GM21381 (cell line): ENCODE data around the gene APOBEC3B.
A peak's percentile ranks its signal among the peaks of the same experiment; 100 is the strongest.
"Not testable (repeated sequence)": the region's sequence is repeated elsewhere in the genome, so short reads cannot be mapped to it uniquely, and the experiment has no call there.

ENCODE experiments used
- ATAC-seq: cut with Tn5 transposase; IDR thresholded peaks from one replicate; pipeline ENCODE4 v1.9.1; 2021; ENCODE audit warnings: mild to moderate bottlenecking, moderate library complexity; ENCODE audit not compliant: unreplicated experiment

APOBEC3B gene

DNA sequence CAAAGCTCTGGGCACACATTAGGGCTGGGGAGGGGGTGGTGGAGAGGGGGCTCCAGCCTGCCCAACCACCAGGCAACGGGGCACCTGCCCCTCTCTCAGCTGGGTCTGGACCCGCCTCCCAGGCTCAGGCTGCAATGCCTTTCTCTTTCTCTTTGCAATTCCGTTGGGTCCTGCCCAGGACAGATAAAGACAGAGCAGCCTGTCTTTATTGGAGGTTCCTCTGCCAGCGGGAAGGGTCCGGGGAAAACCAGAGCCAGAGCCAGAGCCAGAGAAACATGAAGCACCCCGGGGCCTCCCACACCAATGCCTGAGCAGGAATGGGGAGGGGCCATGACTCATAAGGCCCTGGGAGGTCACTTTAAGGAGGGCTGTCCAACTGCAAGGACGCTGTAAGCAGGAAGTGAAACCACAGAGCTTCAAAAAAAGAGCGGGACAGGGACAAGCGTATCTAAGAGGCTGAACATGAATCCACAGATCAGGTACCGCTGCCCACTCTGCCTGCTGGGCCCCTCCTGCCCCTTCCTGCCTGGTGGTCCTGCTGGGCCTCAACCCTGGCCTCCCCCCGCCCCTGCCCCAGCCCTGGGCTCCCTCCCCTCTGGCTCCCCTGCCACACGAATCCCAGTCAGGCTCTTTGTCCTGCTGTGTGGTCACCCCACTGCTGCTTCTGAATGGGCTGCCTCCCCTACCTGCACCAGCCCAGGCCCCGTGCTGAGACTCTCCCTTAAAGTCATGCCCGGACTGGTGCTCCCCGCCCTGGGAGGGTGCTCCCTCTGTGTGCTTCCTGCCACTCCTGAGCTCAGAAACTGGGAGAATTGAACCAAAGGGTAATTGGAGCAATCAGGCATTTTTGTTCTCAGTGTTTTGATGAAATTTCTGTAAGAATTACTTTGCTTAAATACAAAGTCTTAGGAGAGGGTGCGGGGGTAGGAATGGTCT, at the start of gene APOBEC3B:
Gene APOBEC3B, plus strand, starts transcription at position 356 of the 936 bp plus-strand sequence. Its CDS starts 107 bp downstream, at position 463.
- ATAC-seq = peak; percentile 57

DNA sequence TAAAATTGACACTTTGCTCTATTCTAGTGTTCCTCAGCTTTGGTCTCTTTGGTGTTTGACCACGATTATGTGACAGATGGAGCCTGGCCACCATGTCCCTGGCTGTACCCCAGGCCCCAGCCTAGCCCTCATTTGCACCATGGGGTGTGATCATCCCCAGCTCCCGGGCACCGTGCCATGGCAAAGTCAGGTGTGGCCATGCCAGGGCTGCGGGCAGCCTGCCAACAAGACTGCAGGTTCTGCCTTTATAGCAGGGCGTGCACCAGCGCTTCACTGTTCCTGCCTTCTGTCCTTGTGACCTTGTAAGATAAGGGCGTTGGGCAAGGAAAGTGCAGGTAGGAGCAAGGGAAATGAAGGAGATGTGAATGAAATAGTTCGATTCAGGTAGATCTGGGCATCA, 47.1 kb upstream of the APOBEC3B start:
- no peak for ATAC-seq

DNA sequence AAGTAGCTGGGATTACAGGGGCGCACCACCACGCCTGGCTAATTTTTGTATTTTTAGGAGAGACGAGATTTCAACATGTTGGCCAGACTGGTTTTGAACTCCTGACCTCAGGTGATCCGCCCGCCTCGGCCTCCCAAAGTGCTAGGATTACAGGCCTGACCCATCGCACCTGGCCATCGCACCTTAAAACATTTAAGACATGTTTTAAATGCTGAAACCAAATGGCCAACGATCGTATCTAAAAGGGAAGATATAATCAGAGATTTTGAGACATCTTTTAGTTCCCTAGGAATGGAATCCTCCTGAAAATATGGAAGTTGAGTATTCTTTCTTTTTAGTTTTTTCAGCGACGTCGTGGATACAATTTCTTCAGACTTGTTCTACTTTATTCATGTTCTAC, 46.5 kb upstream of the APOBEC3B start:
- no peak for ATAC-seq

DNA sequence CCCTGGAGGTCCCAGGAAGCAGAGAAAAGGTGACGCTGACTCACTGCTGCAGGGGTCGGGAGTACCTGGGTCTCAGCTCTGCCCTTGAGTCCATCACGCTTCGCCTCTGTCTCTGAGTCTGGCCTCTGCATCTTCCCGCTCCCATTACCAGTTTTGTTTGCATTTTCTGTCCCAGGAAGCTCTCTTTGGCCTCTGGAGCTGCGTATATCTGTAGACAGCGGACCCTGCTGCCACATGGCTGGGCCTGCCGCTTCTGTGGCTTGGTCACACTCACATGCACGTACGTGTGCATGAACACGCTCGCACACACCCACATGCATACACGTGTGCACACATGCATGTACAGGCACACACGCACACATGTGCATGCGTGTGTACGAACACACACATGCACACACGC, 45.6 kb upstream of the APOBEC3B start:
- ATAC-seq = no peak

DNA sequence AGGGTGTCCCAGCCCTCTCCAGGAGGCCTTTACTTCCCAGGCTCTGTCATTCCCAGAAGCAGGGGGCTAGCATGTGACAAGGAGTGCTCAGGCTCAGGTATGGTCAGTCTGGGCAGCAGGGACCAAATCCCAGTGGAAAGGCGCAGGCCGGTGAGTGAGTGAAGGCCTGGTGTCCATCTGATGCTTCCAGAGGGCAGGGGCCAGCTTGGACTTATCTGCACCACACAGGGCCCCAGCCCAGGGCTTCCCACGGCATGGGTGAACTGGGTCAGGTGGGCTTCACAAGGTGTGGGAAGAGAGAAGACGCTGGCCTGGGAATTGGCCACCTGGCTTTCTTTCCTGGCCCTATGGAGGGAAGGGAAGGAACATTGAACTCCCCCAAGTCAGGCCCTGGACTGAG, 45.1 kb upstream of the APOBEC3B start:
- no peak for ATAC-seq

DNA sequence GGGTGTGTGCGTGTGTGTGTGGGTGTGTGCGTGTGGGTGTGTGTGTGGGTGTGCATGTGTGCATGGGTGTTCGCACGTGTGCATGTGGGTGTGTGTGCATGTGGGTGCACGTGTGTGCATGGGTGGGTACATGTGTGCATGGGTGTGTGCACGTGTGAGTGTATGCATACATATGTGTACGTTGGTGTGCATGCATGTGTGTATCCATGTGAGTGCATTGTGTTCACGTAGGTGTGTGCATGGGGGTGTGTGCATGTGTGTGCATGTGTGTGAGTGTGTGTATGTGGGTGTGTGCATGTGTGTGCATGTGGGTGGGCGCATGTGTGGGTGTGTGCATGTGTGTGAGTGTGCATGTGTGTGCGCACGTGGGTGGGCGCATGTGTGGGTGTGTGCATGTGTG, 44.6 kb upstream of the APOBEC3B start:
- ATAC-seq = no peak

DNA sequence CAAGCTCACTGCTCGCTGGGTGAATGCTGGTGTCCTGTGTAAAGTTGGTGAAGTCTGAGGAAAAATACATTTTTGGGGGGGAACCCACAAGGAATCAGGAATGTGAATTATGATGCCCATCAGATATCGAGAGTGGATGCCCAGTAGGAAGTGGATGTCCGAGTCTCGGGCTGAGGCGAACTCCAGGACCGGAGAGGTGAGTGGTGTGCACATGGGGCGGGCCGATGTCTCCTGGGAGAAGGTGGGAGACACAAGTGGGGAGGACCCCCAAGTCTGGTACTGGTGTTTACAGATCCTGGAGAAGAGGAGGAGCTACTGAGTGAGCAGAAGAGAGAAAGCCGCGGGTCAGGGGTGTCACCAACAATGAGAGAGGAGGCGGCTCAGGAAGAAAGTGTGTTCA, 43.9 kb upstream of the APOBEC3B start:
- ATAC-seq = no peak

DNA sequence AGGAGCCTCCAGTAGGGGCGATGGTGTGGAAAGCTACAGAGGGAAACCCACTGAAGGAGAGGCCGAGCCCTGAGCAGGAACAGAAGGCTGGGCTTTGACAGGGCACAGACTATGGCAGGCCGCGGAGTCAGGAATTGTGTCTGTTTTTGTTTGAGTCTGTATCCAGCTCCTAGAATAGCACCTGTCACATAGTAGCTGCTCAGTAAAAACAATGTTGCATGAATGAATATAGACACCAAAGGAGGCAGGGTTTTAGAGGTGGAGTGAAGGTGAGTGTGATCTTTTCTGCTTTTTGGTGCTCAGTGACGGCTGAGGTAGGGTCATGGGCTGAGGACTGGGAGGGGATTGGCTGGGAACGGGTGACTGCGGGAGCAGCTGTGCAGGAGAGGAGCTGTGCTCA, 43.2 kb upstream of the APOBEC3B start:
- no peak for ATAC-seq

DNA sequence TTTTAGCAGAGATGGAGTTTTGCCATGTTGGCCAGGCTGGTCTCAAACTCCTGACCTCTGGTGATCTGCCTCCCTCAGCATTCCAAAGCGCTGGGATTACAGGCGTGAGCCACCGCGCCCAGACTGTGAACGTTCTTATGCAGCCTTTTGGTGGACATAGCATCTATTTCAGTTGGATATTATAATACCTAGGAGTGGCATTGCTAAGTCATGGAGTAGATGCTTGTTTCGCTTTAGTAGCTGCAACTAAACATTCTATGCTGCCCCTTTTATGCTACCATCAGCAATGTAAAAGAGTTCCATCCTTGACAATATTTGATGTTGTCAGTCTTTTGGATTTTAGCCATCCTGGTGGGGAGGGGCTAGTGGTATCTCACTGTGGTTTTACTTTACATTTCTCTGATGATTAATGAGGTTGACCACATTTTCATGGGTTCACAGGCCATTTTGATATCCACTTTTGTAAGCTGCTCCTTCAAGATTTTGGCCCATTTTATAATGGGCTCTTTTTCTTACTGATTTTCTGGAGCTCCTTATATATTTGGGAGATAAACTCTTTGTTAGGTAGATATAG, 41.2 kb upstream of the APOBEC3B start:
- peak; percentile 32 for ATAC-seq

DNA sequence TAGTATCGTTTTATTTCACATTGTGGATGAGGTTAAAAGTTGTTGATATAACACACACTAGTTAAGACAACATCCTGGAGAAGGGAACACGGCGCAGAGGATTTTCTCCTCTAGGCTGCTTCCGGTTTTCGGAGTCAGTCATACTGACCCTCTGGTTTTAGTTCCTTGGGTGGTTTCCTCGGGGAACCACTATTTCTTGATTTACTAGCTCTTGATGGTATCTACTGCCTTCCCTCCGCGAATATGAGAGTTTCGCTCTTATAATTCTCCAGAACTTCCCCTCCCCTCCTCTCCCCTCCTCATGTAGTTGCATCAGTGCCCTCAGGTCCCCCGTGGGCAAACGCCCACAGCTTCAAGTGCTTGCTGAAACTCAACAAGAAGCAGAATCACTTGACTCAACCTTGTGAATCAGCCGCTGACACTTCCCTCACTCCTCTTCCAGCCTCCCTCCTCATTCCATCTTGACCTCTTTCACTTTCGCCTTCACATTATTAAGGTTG, 40.6 kb upstream of the APOBEC3B start:
- ATAC-seq = peak; percentile 62

DNA sequence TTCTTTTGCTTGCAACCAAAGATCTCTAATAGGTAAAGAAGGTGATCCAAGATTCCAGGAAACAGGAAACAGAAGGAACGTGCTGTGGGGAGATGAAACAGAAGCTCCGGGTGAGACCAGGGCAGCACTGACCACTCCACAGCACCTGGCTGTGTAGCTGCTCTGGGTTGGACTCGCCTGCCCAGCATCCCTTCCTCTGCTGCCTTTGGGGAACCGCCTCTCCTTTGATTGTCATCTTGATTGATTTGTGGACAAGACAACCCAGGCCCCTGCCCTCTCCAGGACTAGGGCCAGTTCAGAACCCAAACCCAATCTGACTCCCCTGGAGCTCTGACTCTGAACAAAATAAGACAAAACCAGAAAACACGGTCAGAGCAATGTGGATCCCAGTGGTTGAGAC, 39.4 kb upstream of the APOBEC3B start:
- ATAC-seq = no peak

DNA sequence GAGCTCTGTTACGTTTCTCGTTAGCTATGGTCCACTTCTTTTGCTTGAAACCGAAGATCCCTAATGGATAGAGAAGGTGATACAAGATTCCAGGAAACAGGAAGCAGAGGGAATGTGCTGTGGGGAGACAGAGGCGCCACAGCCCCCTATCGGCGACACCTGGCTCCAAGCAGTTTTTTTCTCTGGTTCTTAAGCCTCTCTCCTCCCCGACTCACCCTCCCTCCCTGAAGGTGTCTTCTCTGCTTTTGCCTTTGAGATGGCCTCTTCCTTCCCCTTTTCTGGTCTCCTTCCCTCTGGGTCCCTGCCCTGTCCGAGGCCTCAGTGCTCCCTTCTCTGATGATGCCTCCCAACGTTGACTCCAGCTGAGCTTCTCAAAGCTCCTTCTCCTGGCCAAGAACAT, 38.9 kb upstream of the APOBEC3B start:
- ATAC-seq = no peak

DNA sequence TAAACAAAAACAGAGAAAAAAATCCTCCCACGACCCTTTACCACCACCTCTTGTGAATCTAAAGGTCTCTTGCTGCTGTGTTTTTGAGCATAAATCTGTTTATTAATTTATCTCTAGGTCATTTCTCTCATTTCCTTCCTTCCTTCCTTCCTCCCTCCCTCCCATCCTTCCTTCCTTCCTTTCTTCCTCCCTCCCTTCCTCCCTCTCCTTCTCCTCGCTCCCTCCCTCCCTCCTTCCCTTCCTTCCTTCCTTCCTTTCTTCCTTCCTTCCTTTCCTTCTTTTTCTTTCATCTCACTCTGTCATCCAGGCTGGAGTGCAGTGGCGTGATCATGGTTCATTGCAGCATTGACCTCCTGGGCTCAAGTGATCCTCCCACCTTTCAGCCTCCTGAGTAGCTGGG, 38.3 kb upstream of the APOBEC3B start:
- no peak for ATAC-seq

DNA sequence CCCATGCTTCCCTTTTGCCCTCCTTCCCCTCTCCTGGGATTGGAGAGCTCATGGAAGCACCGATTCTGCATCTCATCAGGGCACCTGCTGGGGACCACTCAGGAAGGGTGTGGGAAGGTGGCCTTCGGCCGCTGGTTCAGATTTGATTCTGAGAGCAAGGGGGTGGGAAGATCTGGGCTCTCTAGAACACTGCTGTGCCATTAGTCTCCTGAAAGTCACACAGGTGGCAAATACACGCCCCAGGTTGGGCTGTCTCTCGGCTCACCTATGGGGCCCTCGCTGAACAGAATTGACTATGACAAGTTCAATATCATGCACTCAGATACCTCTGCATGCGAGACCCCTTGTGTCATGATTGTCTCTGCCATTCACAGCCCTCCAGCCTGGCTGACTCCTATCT, 37.5 kb upstream of the APOBEC3B start:
- ATAC-seq = no peak

DNA sequence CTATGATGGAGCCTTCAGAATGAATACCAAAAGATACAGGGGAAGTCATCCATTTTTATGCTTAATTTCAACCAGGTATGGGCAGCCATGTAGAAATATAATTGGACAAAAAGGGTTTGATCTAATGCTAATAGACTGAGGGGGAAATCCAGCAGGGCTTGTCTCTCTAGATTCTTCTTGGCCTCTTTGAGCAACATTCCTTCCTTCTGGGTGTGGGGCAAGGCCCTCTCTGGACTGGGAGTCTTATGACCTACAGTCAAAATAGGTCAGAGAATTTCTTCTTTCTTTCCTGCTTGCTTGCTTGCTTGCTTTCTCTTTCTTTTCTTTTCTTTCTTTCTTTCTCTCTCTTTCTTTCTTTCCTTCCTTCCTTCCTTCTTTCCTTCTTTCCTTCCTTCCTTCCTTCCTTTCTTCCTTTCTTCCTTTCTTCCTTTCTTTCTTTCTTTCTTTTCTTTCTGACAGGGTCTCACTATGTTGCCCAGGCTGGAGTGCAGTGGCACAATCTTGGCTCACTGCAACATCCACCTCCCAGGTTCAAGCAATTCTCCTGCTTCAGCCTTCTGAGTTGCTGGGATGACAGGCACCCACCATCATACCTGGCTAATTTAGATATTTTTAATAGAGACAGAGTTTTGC, 36.3 kb upstream of the APOBEC3B start:
- ATAC-seq = not testable (repeated sequence)

DNA sequence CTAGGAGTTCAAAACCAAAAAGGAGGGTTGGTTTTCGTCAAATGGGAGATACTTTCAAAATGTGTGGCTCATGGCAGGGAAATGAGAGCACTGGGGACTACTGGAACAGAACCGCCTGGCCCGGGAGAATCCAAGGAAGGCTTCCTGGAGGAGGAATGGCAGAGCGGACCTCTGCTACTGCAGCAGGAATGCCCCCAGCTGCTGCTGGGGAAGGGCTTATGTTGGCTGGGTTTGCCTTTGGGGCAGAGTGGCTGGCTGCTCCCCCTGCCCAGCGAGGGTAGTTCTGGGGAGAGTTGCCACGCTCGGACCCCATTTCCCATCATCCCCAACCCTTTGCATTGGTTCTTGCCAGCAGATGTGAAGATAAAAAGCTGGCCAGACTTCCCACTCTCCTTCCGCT, 35.4 kb upstream of the APOBEC3B start:
- no peak for ATAC-seq

DNA sequence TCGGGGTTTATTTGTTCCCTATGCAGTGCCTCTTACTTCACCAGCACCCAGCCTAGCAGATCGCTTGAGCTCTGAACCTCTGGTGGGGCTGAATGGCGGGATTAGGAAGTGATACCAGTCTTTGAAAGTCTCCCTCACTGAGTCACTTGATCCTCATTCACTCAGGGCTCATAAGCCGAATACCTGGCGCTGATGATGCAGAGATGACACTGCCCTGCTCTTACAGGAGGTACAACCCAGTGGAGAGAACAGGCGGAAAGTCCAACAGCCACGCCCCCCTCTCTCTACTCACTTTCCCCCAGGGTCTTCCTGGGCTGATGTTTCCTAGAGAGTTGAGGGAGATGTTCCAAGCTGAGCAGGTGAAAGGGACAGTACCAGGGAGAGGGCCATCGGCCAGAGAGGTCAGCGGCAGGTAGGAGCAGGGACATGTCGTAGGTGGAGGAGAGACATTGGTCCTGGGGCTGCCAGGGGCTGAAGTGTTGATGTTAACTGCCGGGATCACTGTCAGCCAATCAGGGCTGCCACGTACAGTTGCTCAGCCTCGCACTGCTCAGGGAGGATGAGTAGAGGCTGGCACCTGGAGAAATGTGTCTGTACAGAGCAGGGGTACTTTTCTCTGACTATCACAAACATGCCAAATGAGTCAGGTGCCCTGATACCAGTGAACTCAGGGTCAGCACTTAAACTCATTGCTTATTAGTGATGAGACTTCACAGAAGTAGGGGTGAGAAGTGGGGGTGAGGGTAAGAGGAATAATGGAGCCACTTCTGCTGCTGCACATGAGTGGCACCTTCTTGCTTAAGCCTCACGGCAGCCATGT, 34.6 kb upstream of the APOBEC3B start:
- no peak for ATAC-seq

DNA sequence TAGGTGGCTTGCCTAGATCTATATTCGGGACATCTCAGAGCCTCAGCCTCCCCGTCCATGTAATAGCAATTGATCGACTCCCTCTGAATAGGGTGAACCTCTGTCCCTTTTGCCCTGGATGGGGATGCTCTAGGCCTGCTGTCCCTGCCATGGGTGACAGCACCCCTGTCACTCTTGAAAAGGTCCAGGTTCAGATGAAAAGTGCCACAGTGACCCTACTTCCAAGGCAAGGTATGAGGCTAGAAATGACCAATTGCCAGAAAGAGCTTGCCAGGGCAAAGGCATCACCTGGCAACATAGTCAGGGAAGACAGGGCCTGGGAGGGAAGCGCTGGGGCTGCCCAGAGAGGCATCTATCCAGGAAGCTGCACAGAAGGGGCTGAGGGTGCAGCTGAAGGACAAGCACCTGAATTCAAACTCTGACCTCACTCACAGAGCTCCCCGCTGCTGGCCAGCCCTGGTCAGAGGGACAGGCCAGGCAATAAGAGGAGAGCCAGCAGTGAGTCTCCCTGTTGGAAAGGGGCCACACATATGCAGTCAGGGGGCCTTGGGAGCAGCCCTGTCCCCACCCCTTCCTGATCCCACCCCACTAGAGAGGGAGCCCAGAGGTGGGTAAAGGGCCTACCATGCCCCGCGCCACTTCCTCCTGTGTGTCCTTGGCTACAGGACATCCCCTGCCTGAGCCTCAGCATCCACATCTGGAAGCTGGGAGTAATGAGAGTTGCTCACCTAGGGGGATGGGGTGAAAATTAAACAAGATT, 33.8 kb upstream of the APOBEC3B start:
- ATAC-seq = no peak

DNA sequence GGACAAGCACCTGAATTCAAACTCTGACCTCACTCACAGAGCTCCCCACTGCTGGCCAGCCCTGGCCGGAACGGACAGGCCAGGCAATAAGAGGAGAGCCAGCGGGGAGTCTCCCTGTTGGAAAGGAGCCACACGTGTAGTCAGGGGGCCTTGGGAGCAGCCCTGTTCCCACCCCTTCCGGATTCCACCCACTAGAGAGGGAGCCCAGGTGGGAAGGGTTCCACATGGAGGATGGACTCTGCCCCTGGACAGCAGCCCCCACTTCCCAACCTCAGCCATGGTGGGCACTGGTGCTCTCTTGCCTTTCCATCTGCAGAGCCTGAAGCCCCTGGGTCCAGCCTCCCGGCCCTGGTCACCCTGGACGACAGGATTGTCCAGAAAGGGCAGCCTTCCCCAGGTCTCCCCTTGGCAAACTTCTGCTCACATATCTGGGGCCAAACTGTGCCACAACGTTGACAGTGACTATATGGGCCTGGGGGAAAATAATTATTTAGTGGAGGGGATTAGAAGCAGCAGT, 32.2 kb upstream of the APOBEC3B start:
- ATAC-seq = no peak
